ENCODE results near the gene VAT1. TPM values are rescaled to one million over a fixed set of nuclear protein-coding genes. Genes with fewer than 3 reads are reported as not detected.

The VAT1 gene
- total RNA-seq, 1 experiment from 2014 or later = 168 TPM

DNA sequence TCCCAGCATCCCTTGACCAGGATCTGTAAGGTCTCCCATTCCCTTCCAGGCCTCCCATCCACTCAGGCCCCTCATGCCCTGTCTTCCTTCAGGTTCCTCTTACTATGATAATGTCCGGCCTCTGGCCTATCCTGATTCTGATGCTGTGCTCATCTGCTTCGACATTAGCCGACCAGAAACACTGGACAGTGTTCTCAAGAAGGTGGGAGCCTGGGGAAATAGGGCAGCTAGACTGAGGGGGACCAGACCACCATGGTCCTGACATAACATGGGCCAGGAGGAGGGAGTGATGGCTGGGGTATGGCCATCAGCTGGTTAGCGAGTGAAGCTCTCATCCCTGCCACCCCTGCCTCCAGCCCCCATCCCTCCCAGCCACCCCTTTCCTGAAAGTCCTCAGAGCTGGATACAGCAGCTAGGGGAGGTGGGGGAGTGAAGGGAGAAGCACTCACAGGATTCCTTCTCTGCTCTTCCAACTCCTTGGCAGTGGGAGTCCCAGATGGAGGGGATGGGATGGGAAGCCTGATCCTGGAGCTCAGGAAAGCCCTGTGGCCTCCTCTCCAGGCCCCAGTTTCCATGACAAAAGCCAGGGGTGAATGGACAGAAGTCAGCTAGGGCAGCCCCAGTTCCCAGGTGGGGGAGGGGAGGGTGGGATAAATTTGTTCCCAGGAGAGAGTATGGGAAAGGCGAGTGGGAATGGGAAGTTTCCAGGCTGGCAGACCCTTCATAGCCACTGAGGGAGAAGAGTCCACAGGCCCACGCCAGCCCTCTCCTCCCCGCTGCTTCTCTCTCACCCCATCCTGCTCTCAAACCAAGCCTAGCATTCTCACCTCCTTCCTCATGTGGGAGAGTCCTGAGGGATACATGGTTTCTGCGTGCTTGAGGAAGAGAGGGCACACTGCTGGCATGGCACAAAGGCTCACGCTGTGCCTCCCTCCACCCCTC, 5.2 kb upstream of the VAT1 start:
- no peak for DNase-seq (ENCODE audit: extremely low read depth, low read depth)

DNA sequence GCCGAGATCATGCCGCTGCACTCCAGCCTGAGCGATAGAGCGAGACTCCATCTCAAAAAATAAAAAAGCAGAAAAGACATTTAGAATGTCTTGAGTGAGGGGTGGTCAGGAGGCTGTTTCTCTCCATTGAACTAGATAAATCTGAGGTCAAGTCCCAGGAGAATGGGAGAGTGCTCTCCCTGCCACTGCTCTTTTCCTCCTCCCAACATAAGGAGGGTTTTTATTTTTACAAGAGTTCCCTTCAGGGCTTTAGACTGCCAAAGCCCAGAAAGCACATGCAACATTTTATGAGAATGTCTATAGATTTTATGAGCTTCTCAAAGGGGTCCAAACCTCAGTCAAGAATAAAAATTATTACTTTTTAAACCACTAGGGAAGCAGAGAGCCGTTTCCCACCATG, 4.4 kb upstream of the VAT1 start:
- no peak for DNase-seq (ENCODE audit: extremely low read depth, low read depth)

DNA sequence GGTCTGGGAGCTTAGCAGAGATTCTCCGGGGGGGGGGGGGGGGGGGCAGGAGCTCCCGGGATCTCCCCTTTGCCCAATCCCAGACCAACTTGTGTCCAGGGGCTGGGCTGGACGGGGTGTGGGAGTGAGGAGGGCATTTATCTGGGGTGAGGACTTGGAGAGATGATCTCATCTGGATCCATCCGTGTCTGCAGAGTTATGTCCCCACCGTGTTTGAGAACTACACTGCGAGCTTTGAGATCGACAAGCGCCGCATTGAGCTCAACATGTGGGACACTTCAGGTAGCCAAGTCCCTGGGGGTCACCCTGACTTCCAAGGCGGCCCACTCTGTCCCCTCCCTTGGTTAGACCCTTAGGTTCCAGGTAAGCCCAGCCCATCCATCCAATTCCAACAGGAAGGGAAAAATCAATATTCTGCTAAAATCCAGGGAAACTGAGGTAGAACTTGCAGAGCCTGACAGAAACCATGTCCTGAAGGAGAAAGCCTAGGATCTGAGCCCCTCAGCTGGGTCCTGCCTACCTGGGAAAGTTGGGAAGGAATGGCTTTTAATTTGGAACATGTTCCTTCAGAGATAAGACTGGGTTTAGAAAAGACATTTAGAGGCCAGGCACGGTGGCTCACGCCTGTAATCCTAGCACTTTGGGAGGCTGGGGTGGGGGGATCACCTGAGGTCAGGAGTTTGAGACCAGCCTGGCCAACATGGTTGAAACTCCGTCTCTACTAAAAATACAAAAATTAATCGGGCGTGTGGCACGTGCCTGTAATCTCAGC, 3.8 kb upstream of the VAT1 start:
- DNase-seq (ENCODE audit: extremely low read depth, low read depth) = no peak

DNA sequence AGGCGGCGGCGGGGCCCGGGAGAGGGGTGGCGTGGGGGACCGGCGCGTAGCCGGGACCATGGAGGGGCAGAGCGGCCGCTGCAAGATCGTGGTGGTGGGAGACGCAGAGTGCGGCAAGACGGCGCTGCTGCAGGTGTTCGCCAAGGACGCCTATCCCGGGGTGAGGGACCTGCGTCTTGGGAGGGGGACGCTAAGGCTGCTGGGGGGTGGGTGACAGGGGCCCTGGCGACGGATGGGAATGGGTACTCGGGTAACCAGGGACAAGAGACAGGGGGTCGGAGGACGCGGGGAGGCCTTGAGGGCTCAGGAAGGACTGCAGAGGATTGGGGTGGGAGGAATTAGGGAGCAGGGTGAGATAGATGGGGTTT, 3.1 kb upstream of the VAT1 start:
- DNase-seq (ENCODE audit: extremely low read depth, low read depth) = no peak

DNA sequence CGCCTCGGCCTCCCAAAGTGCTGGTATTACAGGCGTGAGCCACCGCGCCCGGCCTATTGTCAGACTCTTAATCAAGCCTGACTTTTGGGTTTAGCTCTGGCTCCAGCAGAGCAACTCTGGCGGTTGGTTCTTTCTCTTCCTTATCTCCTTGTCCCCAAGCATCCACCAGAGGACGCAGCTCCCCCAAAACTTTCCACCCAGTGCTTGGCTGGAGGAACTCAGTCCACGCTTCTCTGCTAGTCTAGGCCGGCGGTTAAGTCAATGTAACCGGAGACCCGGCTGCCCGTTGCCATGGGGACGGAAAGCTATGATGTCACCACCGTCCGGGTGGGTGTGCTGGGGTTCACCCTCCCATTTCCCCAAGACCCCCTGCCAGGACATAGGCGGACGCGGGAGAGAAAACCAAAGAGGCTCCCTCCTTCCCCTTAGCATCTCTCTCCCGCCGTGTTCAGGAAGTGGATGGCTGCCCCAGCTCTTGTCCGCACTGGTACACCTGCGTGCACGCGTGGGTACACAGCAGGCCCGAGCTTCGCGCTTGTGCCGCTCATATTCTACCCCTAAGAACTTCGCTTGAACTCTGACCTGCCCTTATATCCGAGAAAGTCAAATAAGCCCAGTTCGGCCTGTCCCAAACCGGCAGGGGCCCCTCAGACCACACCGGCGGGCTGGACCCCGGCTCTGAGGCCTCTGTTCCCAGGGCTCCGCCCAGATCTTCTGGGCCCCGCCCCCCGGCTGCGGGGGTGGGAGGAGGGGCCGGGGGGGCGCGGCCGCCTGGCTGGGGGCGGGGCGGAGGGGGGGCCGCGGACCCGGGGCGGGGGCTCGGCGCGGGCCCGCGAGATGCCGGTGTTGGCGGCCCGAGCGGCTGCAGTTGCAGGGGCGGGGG, 2.5 kb upstream of the VAT1 start, which contains the start of gene RND2:
Gene RND2, plus strand, starts transcription at position 825 of the 883 bp plus-strand sequence. CDS start 117 bp downstream, outside the sequence.
- peak; percentile 89 for DNase-seq (ENCODE audit: extremely low read depth, low read depth)

DNA sequence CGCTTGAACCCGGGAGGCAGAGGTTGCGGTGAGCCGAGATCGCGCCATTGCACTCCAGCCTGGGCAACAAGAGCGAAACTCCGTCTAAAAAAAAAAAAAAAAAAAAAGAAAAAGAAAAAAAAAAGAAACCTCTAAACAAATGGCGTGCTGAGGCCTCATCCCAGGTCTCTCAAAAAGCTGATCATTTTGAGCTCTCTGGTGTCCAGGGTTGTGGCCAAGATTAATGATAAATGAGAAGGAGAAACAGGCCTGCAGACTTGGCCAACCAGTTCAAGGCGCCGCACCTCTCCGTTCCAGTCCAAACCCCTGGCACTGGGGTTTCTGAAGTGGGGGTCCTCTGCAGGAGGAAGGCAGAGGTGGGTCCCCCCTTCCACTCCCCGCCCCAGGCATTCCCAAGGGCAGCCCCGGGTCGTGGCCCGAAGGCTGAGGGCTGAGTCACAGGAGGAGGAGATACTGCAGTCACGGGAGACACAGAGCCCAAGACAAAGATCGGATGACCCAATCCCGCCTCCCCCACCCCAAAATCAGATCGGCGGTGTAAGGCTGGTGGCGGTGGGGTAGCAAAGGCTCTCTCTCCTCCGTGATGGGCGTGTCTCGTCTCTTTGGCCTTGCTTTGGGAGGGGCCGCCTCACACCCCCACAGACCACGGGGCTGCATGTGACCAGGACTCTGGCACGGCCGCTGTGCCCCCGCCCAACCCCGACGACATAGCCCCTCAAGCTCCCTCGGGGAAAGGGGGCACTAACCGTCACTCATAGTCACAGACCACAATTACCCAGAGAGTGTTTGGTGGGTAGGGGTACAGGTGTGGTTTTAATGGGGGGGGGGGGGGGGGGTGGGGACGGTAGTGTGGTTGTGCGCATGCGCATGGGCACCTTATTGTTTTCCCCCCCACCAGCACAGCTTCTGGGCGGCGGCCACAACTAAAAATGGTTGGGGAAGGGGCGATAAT, 1.1 kb downstream of the VAT1 start:
- DNase-seq (ENCODE audit: extremely low read depth, low read depth) = peak; percentile 51

DNA sequence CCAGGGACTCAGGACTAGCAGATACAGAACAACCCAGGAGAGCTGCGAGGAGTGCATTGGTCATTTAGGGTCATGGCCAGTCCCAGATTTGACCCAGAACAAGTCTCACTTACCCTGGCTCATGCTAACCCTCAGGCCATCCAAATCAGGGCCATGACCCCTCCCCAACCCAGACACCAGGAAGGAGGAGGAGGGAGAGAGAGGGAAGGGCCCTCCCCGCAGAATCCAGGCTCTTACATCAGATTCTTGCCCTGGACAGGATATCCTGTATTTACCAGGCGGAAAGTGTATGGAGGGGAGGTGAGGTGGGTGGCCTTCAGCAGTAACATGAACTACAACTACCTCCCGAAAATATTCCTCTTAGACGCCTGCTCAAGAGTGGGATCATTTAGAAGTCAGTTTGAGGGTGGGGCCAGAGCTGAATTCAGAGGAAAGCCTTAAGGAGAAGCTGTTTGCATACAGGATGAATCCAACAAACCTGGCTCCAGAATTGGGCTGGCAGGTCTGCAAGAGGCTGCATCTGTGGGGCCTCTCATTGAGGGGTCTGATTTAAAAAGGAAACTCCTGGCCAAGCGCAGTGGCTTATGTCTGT, 2.1 kb downstream of the VAT1 start:
- DNase-seq (ENCODE audit: extremely low read depth, low read depth) = no peak

DNA sequence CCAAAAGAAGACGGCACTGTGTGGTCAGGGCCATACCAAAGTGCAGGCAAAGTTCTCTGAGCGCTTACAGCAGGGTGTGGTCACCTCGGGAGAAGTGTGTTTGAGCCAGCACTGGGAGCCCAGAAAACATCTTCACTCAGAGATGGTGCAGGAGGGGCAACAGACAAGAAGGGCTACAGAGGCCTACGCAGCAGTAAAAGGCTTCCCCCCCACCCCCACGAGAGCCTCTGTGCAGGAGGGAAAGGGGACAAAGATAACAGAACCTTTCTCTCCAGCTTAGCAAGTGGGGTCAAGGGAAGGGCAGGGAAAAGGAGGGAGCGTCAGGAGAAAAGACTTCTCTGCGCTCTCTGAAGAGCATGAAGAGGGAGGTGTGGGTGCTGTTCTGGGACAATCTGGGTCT, 2.8 kb downstream of the VAT1 start:
- DNase-seq (ENCODE audit: extremely low read depth, low read depth) = no peak

DNA sequence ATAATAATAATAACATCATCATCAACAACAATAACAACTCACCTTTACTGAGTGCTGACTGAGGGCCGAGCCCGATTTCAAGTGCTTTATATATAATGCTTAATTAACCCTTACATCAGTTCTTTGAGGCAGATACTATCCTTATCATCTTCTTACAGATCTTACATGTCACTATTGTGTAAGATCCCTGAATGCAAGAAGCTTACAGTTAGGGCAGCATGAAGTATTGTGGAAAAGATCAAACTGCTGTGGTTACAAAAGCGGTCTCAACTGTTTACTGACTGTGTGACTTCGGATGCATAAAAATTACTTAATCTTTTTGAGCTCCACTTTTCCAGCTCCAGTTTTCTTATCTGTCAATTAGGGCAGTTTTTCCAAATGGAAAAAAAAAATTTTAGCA, 3.3 kb downstream of the VAT1 start:
- no peak for DNase-seq (ENCODE audit: extremely low read depth, low read depth)

DNA sequence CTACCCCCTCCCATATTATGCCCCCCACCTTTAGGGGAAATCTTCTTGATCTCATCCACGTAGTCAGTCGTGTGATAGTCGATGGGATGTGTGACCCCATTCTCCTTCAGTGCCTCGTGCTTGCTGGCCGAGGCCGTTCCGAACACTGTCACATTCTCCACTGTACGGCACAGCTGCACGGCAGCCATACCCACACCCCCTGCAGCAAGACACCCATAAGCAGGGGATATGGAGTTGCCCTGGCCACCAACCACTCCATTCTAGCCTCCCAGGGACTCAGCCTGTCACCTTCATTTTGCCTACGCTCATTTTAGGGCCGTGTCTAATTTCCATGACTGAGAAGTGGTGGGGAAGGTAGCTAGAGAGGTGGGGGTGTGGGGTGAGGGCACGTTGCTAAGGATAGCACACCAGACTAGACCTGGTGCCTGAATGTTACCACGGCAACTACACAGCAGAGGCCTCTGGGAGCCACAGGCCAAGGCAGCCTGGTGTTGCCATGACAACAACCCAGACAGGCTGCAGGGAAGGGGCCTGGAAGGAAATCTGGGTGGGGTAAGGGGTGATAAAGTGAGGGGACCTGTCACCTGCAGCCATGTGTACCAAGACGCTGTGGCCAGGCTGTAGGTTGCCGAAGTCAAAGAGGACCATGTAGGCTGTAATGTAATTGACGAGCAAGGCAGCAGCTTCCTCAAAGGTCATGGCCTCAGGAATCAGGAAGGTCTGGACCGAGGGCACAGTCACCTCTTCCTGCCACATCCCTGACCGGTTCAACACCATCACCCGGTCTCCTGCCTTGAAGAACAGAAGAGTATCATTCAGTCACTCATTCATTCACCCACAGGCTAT, 4.0 kb downstream of the VAT1 start:
- no peak for DNase-seq (ENCODE audit: extremely low read depth, low read depth)

DNA sequence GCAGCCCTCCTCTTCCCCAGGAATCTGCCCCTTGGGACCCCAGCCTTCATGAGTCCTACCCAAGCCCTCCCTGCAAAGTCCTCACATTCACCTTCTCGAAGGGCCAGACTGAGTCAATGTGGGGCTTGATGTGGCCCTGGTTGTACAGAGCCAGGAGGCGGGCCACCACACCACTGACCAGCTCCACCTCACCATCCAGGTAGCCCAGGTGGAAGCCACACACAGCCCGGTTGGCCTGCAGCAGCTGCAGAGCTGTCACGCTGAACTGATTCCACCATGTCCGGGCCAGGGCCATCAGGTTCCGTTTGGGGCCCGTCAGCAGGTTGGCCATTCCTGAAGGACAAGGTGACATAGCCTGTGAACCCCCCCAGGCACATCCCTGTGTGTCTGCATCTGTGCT, 6.0 kb downstream of the VAT1 start:
- DNase-seq (ENCODE audit: extremely low read depth, low read depth) = no peak

DNA sequence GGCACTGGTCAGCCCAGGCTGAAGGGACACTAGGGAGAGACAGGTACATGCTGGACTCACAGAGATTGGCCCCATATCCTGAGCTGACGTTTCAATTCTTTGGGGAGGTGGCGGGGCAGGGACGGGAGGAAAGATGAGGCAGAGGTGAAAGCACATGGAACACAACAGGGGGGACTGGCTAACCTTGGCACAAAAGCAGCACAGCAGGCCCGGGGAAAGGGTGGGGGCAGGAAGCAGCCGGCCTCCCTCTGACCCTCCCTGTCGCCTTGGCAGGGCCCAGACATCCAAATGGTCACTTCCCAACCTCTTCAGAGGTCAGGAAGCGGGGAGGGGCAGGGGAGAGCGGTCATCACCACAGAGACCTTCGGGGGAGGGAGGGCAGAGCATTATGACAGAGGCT, 6.6 kb downstream of the VAT1 start:
- DNase-seq (ENCODE audit: extremely low read depth, low read depth) = no peak

DNA sequence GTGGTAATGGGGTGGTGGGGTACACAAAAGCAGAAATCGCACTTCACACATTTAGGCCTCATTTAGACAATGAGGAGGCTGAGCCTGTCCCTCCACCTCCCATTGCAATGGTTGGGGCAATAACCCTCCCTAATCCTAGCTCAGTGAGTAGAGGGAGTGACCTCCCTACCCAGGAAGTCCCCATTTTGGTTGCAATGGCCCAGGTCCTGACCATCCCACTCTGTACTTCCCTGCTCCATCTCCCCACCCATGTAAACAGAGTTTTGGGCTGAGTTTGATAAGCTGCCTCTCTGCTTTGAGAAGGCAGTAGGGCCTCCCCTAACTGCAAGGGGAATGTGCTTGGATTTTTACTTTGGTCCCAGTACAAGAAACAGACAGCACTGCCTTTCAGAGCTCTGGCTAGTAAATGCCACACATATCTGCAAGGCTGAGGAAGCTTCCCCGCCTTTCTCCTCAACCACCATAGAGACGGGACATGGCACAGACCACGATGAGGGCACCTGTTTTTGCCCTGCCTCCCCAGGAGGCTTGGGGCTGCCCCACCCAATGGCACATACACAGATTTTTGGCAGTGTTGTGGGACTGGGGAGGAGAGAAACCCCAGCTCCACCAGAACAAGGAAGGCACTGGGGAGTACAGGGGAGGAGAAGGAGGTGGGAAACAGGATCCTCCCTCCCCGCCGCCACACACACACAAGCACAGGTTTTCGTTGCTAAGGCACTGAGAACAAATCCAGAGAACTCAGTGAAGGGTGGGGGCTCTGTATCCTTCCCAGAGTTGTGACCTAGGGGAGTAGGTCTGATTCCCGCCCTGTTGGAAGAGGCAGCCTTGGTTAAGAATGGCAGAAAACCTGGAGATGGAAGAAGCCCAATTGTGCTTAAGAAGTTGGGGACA, 7.3 kb downstream of the VAT1 start:
- DNase-seq (ENCODE audit: extremely low read depth, low read depth) = no peak

DNA sequence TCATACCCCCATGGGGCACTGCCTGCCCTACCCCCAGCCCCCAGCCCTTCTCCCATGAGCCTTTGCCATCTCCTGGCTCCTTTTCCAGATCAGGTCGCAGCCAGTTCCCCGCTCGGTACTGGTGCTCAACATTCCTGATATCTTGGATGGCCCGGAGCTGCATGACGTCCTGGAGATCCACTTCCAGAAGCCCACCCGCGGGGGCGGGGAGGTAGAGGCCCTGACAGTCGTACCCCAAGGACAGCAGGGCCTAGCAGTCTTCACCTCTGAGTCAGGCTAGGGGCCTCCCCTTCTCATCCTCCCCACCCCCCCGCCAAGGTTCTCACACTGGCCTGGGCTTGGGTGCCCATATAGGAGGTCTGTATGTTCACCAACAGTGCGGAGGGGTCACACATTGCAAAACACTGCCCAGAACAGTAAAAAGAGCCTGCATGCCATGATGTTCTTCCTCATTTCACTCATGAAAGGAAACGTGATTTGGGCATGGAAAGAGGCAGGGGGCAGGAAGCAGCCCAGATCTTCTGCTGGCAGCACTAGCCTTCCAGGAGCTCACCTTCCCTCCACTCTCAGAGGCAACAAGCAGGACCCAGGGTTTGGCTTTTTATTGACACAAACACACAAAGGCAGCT, 8.1 kb downstream of the VAT1 start:
- DNase-seq (ENCODE audit: extremely low read depth, low read depth) = no peak

DNA sequence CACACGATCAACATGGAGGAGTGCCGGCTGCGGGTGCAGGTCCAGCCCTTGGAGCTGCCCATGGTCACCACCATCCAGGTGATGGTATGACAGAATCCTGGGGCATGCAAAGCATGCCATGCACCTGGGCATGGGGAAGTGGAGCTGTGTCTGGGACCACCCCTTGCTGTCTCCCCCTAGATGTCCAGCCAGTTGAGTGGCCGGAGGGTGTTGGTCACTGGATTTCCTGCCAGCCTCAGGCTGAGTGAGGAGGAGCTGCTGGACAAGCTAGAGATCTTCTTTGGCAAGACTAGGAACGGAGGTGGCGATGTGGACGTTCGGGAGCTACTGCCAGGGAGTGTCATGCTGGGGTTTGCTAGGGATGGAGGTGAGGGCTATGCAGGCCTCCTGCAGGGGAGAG, 8.9 kb downstream of the VAT1 start:
- DNase-seq (ENCODE audit: extremely low read depth, low read depth) = no peak

DNA sequence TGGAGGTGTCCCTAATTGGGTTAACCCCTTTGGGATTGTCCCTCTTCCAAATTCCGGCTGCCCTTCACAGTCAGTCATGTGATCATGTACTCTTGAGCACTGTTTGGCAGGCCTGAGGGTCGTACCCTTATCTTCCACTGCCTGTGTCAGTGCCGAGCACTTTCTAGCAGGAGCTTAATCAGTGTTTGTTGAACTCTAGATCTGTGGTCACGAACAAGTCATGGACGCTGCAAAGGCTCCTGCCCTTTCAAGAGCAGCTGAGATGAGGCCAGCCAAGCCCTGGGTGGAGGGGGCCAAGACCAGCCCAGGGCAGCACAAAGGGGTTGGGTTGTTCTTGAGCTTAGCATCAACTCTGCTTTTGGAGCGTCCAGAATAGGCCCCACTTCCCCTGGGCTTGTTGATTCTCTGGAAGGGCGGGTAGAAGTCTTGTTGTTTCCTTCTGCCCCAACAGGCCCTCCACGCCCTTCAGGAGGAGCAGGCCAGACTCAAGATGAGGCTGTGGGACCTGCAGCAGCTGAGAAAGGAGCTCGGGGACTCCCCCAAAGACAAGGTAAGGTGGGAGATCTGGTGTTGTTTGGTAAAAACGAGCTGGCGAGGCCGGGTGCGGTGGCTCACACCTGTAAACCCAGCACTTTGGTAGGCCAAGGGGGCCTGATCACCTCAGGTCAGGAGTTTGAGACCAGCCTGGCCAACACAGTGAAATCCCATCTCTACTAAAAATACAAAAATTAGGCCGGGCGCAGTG, 10.3 kb downstream of the VAT1 start:
- no peak for DNase-seq (ENCODE audit: extremely low read depth, low read depth)

Measured in NCI-H460 (cell line).